DOHH2 (cell line): ENCODE results near the gene DDA1.

Experiments used
- H3F3A ChIP-seq: fragments of 200-600 bp; sonication (generic), shearing (Covaris generic); 2 replicates; pipeline ENCODE4 v1.6.0; 2016; ENCODE audit warnings: antibody characterized with exemption, mild to moderate bottlenecking; ENCODE audit not compliant: control insufficient read depth, insufficient read depth
- H3K27ac ChIP-seq: fragments of 200-600 bp; sonication (generic); 2 replicates; pipeline ENCODE4 v1.5.1; 2014; ENCODE audit warnings: low read depth, mild to moderate bottlenecking, low read length, moderate library complexity
- H3K27me3 ChIP-seq: fragments of 200-600 bp; sonication (generic); 2 replicates; pipeline ENCODE4 v1.6.1; 2014; ENCODE audit warnings: mild to moderate bottlenecking, low read length, mixed read lengths; ENCODE audit not compliant: control insufficient read depth
- H3K36me3 ChIP-seq: fragments of 200-600 bp; sonication (generic); 2 replicates; pipeline ENCODE4 v1.6.1; 2014; ENCODE audit warnings: mild to moderate bottlenecking, low read length, moderate library complexity, mixed read lengths; ENCODE audit not compliant: control insufficient read depth
- H3K4me1 ChIP-seq: fragments of 200-600 bp; sonication (generic); 2 replicates; pipeline ENCODE4 v1.6.1; 2014; ENCODE audit warnings: mild to moderate bottlenecking, low read length, mixed read lengths; ENCODE audit not compliant: control insufficient read depth
- H3K4me2 ChIP-seq: fragments of 200-600 bp; sonication (generic); 2 replicates; pipeline ENCODE4 v1.6.0; 2014; ENCODE audit warnings: mild to moderate bottlenecking, low read length, moderate library complexity
- H3K4me3 ChIP-seq: fragments of 200-600 bp; sonication (generic); 2 replicates; pipeline ENCODE4 v1.5.1; 2014; ENCODE audit warnings: mild to moderate bottlenecking, low read length, mixed read lengths
- H3K79me2 ChIP-seq: fragments of 200-600 bp; sonication (generic); 2 replicates; pipeline ENCODE4 v1.6.1; 2014; ENCODE audit warnings: mild to moderate bottlenecking, low read length, mixed read lengths; ENCODE audit not compliant: control insufficient read depth
- H3K9me2 ChIP-seq: fragments of 200-600 bp; sonication (generic); replicated peaks from 2 replicates; pipeline ENCODE4 v1.6.1; 2014; ENCODE audit warnings: mild to moderate bottlenecking, low read length, mixed read lengths; ENCODE audit not compliant: control insufficient read depth
- H3K9me3 ChIP-seq: fragments of 200-600 bp; sonication (generic); 2 replicates; pipeline ENCODE4 v1.6.1; 2014; ENCODE audit warnings: antibody characterized with exemption, low read length, mixed read lengths; ENCODE audit not compliant: control insufficient read depth, insufficient read depth
- H4K20me1 ChIP-seq: fragments of 200-600 bp; sonication (generic); 2 replicates; pipeline ENCODE4 v1.6.0; 2014; ENCODE audit warnings: low read depth, mild to moderate bottlenecking, antibody characterized with exemption, low read length, moderate library complexity; ENCODE audit not compliant: control insufficient read depth, insufficient read depth
- CTCF ChIP-seq: fragments of 200-600 bp; sonication (generic); IDR thresholded peaks from one replicate; pipeline ENCODE4 v1.5.1; 2014; ENCODE audit warnings: antibody characterized with exemption, mild to moderate bottlenecking, low read depth, low read length; ENCODE audit not compliant: poor library complexity, severe bottlenecking
- EZH2phosphoT487 ChIP-seq: fragments of 200-600 bp; sonication (generic); IDR thresholded peaks from 2 replicates; pipeline ENCODE4 v1.6.1; 2017; ENCODE audit warnings: borderline replicate concordance, mild to moderate bottlenecking, antibody characterized with exemption, low read length, moderate library complexity, mixed read lengths

The DDA1 gene

GRCh38 chr19:17334414-17335409, 25.3 kb downstream of the DDA1 start, which contains the start of gene ANO8:
Gene ANO8 (minus strand): TSS chr19:17334855. CDS start chr19:17334670, 185 bp downstream.
- H3K27me3 ChIP-seq, result no peaks in the 10 kb centered on the region
- no peaks in the 10 kb centered on the region for H3K9me2 ChIP-seq
- peaks cover 22% of the 10 kb centered on the region for H3K36me3 ChIP-seq
- peak within 1 kb of the TSS; percentile 86 for H3K4me3 ChIP-seq
- no peak within 1 kb of the TSS for H3K27ac ChIP-seq
- H4K20me1 ChIP-seq, result no peaks in the 10 kb centered on the region
- H3K4me2 ChIP-seq, result peak within 1 kb of the TSS; percentile 96
- TF ChIP-seq EZH2phosphoT487 (no peak), CTCF (no peak)
- peaks cover 40% of the 10 kb centered on the region for H3K4me1 ChIP-seq
- H3K79me2 ChIP-seq, result peaks cover 21% of the 10 kb centered on the region
- H3K9me3 ChIP-seq, result peaks cover 10% of the 10 kb centered on the region; the same call in 1 of the 2 replicates
- peaks cover 8% of the 10 kb centered on the region for H3F3A ChIP-seq

- no peaks in the 10 kb centered on the region for H3K27me3 ChIP-seq
- TF ChIP-seq EZH2phosphoT487 (no peak), CTCF (no peak)
- peaks cover 10% of the 10 kb centered on the region; the same call in 1 of the 2 replicates for H3K9me3 ChIP-seq
- no peaks in the 10 kb centered on the region for H3K9me2 ChIP-seq
- H3K36me3 ChIP-seq, result peaks cover 22% of the 10 kb centered on the region
- H3K4me1 ChIP-seq, result peaks cover 44% of the 10 kb centered on the region
- no peak overlapping the region; the same call in 1 of the 2 replicates for H3K4me3 ChIP-seq
- peak overlapping the region; percentile 96 for H3K4me2 ChIP-seq
- H3K79me2 ChIP-seq, result peaks cover 21% of the 10 kb centered on the region
- no peak overlapping the region for H3K27ac ChIP-seq
- H3F3A ChIP-seq, result peaks cover 8% of the 10 kb centered on the region
- H4K20me1 ChIP-seq, result no peaks in the 10 kb centered on the region
These were observed 26.2 kb downstream of the DDA1 start for GRCh38 chr19:17335575-17335974.

- peak within 1 kb of the TSS; percentile 96 for H3K4me3 ChIP-seq
- H3F3A ChIP-seq, result peaks cover 8% of the 10 kb centered on the region
- H3K9me3 ChIP-seq, result peaks cover 10% of the 10 kb centered on the region; the same call in 1 of the 2 replicates
- peaks cover 35% of the 10 kb centered on the region for H3K36me3 ChIP-seq
- H3K4me2 ChIP-seq, result peak within 1 kb of the TSS; percentile 96
- H4K20me1 ChIP-seq, result no peaks in the 10 kb centered on the region; the same call in 1 of the 2 replicates
- peak within 1 kb of the TSS; percentile 76 for H3K27ac ChIP-seq
- H3K27me3 ChIP-seq, result no peaks in the 10 kb centered on the region
- H3K4me1 ChIP-seq, result peaks cover 45% of the 10 kb centered on the region
- H3K9me2 ChIP-seq, result no peaks in the 10 kb centered on the region
- peaks cover 25% of the 10 kb centered on the region for H3K79me2 ChIP-seq
- TF ChIP-seq CTCF (no peak), EZH2phosphoT487 (no peak)
These were observed 27.7 kb downstream of the DDA1 start, which contains the start of gene GTPBP3 for GRCh38 chr19:17336872-17337674. Gene GTPBP3 (plus strand): TSS chr19:17337553. CDS start chr19:17337612, 59 bp downstream.
